GM21786 (cell line): Measurements from ENCODE around the gene AADACL4.
"Not testable (repeated sequence)": the region's sequence is repeated elsewhere in the genome, so short reads cannot be mapped to it uniquely, and the experiment has no call there.

ENCODE experiments used
- ATAC-seq: cut with Tn5 transposase; IDR thresholded peaks from one replicate; pipeline ENCODE4 v1.9.1; 2021; ENCODE audit not compliant: unreplicated experiment

Gene AADACL4

GRCh38 chr1:12709091-12709491 lies 65.2 kb downstream of the AADACL4 start:
- no peak for ATAC-seq

DNA sequence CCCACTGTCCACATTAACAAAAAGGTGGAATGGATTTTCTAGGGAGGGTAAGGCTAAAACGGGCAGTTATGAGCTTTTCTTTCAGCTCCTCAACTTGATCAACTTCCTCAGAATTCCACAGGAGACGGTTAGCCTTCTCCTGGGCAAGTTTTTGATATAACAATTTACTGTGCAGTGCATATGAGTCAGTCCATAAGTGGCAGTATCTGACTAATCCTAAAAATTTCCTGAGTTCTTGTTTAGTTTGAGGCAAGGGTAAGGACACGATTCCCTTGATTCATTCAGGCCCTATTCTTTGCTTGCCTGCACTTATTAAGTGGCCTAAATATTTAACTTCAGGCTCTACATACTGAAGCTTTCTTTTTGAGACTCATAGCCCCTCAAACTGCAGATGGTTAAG lies 65.8 kb downstream of the AADACL4 start:
- no peak for ATAC-seq

DNA sequence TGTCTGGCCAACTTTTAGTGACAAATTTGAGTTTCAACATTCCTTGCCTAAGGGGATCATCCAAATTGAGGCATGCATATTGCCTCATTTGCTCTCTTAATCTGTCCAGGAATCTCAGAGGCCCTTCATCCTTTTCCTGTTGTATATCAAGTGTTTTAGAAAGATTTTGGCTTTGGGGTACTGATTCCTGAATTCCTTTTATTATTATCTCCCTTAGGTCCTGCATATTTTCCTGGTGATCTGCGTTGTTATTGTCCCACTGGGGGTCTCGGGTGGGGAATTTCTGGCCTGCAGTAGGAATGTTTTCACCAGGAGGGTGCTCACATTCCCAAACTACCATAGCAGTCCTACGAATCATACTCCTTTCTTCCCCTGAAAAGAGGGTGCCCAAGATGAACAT lies 67.7 kb downstream of the AADACL4 start:
- ATAC-seq: no peak

- ATAC-seq: no peak
Observed at GRCh38 chr1:12712076-12712475, 68.2 kb downstream of the AADACL4 start.

DNA sequence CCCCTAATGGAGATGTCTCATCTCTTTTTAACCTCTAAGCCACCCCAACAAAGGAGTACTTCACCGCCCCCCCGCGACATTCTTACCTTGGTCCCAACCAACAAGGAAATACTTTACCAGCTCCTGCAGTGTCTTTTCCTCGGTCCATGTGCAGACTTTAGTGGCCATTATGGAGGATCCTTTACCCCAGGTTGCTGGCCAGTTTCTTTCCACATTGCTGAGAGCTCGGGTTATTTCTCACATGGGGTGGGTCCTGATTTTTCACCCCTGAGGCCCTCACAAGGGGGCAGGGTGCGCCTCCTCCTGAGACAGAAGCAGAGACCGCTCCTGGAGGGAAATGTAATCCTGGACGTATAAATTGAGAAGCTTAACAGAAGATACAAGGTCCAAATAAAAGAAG lies 69.0 kb downstream of the AADACL4 start:
- ATAC-seq: no peak

- not testable (repeated sequence) for ATAC-seq
Observed at GRCh38 chr1:12713651-12714050, 69.8 kb downstream of the AADACL4 start.

GRCh38 chr1:12714710-12715475 lies 71.0 kb downstream of the AADACL4 start:
- no peak for ATAC-seq

- ATAC-seq: no peak
Observed at GRCh38 chr1:12715896-12716437, 72.1 kb downstream of the AADACL4 start, which contains the start of gene AADACL3. Gene AADACL3 (plus strand): TSS chr1:12716110. CDS start chr1:12716177, 67 bp downstream.
